Superior temporal gyrus (tissue), 1 donor: ENCODE data around the gene SLC16A9.

Experiments used
- DNase-seq: peaks from one replicate; pipeline ENCODE4 v3.0.0-alpha.2; 2016; ENCODE audit errors: extremely low spot score

Gene SLC16A9

GRCh38 chr10:59628456-59628855, 81.2 kb downstream of the SLC16A9 start:
- no peak for DNase-seq

GRCh38 chr10:59627366-59628018, 82.2 kb downstream of the SLC16A9 start:
- no peak for DNase-seq

GRCh38 chr10:59626523-59626869, 83.2 kb downstream of the SLC16A9 start:
- no peak for DNase-seq

GRCh38 chr10:59625721-59626522, 83.7 kb downstream of the SLC16A9 start:
- DNase-seq = peak; percentile 93

GRCh38 chr10:59624951-59625350, 84.7 kb downstream of the SLC16A9 start:
- DNase-seq = no peak

- DNase-seq = no peak
Measured at GRCh38 chr10:59624136-59624535, 85.5 kb downstream of the SLC16A9 start.

GRCh38 chr10:59623133-59624121, 86.2 kb downstream of the SLC16A9 start:
- no peak for DNase-seq

- peak; percentile 95 for DNase-seq
Measured at GRCh38 chr10:59622320-59623132, 87.1 kb downstream of the SLC16A9 start.

- DNase-seq = no peak
Measured at GRCh38 chr10:59621771-59622170, 87.9 kb downstream of the SLC16A9 start.

- DNase-seq = no peak
Measured at GRCh38 chr10:59618666-59619065, 91.0 kb downstream of the SLC16A9 start.

GRCh38 chr10:59617996-59618395, 91.7 kb downstream of the SLC16A9 start:
- no peak for DNase-seq

- DNase-seq = no peak
Measured at GRCh38 chr10:59611048-59611447, 98.6 kb downstream of the SLC16A9 start.

GRCh38 chr10:59607970-59608369, 101.7 kb downstream of the SLC16A9 start:
- DNase-seq = no peak

GRCh38 chr10:59606551-59606961, 103.1 kb downstream of the SLC16A9 start:
- no peak for DNase-seq

- no peak for DNase-seq
Measured at GRCh38 chr10:59601985-59602384, 107.7 kb downstream of the SLC16A9 start.
